ENCODE data around the gene MPPE1.
"Not testable (repeated sequence)": the region's sequence is repeated elsewhere in the genome, so short reads cannot be mapped to it uniquely, and the experiment has no call there.

MPPE1 gene

GRCh38 chr18:11925800-11926481, 17.8 kb upstream of the MPPE1 start:
- no peak for DNase-seq (ENCODE audit: low read depth in 2 of 3, low spot score in 1 of 3)

DNA sequence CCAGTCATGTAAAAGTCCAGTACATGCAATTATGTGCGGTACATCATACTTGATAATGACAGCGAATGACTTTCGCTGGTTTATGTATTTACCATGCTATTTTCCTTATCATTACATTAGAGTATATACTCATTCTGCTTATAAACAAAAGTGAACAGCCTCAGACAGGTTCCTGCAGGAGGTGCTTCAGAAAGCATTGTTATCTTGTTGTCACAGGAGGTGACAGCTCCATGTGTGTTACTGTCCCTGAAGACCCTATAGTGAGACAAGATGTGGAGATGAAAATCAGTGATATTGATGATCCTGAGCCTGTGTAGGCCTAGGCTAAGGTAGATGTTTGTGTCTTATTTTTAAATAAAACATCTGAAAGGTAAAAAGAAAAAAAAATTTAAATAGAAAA, 15.3 kb upstream of the MPPE1 start:
- DNase-seq (ENCODE audit: low read depth in 2 of 3, low spot score in 1 of 3): no peak

- not testable (repeated sequence) for DNase-seq (ENCODE audit: low read depth in 2 of 3, low spot score in 1 of 3)
These were observed 11.4 kb upstream of the MPPE1 start for GRCh38 chr18:11919522-11919921.

DNA sequence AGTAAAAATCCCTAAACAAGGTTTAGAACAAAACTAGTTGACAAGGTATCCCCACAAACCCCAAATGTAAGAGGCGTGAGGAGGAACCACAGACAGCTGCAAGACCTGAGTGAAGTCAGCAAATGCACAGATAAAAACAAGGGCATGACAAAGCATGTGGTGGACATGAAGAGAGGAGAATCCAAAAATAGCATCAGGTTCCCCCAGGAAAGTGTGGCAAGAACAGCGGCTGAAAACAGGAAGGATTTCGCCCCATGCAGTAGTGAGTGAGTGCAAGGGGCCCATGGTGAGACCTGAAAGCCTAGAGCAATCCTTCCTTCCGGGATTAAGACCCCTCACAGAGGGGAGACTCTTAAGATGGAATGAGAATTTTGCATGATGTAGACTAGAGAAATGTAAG, 8.8 kb upstream of the MPPE1 start:
- not testable (repeated sequence) for DNase-seq (ENCODE audit: low read depth in 2 of 3, low spot score in 1 of 3)

- DNase-seq (ENCODE audit: low read depth in 2 of 3, low spot score in 1 of 3): no peak
These were observed 1.5 kb upstream of the MPPE1 start for GRCh38 chr18:11909591-11910026.

- DNase-seq (ENCODE audit: low read depth in 2 of 3, low spot score in 1 of 3): no peak
These were observed 941 bp upstream of the MPPE1 start for GRCh38 chr18:11909061-11909455.

DNA sequence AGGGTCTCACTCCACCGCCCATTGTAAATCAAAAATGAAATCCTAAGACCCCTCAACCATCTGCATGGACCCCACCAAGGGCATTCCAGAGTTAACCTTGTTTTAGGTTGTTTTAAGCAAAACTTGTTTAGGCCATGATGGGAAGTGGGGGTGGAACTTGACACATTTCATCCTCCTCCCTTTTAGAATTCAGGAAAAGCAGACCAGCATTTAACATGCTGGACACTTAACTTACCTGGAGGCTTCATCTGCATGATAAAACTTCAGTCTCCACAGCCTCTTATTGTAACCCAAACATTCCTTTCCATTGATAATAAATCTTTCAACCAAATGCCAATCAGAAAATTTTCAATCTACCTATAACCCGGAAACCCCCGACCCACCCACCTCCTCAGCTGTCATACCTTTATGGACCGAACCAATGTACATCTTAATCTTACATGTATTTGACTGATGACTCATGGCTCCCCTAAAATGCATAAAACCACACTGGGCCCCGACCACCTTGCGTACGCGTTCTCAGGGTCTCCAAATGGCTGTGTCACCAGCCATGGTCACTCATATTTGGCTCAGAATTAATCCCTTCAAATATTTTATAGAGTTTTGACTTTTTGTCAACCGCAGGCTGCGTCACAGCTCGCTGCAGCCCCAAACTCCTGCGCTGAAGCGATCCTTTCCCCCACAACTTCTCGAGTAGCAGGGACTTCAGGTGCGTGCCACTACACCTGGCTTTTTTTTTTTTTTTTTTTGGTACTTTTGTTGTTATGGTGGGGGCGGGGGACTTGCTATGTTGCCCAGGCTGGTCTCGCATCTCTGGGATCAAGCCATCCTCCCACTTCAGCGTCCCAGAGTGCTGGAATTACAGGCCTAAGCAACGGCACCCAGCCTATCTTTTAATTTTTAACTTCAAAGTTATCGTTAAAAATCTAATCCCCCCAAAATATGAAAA, 917 bp downstream of the MPPE1 start:
- DNase-seq (ENCODE audit: low read depth in 2 of 3, low spot score in 1 of 3): no peak

GRCh38 chr18:11906176-11906575, 1.9 kb downstream of the MPPE1 start:
- no peak for DNase-seq (ENCODE audit: low read depth in 2 of 3, low spot score in 1 of 3)

GRCh38 chr18:11905613-11906012, 2.5 kb downstream of the MPPE1 start:
- no peak for DNase-seq (ENCODE audit: low read depth in 2 of 3, low spot score in 1 of 3)

DNA sequence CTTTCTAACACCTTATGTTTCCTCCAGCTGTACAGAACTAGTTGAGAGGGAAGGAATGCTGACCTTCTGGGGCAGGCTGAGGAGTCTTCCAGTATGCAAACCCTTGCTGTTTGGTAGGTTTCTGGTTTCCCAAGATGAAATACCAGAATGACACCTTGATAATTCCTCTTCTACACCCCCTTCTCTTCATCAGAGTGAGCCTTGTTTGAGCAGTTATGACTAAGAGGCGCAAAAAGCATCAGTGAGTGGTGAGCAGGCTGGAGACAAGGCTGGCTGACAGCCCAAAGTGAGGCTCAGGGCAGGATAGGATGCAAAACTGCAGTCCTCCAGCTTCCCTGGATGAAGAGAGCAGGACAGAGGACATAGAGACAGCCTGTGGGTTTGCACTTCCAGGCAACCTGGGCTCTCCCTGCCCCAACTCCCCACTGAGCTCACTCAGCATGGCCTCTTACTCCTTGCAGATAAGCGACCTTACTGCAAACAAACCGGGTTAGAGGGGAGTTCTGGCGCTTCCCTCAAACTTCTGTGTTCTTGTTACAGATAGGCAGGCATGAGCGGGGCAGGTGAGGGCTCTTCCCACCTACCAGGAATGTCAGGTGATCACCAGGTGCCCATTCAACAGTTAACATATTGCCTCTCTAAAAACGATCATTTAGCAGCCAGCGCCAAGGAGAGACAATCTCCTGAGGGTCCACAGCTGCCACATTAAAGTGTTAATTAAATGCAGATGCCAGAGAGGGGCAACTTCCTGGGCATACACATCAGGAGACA, 5.4 kb downstream of the MPPE1 start:
- DNase-seq (ENCODE audit: low read depth in 2 of 3, low spot score in 1 of 3): no peak

DNA sequence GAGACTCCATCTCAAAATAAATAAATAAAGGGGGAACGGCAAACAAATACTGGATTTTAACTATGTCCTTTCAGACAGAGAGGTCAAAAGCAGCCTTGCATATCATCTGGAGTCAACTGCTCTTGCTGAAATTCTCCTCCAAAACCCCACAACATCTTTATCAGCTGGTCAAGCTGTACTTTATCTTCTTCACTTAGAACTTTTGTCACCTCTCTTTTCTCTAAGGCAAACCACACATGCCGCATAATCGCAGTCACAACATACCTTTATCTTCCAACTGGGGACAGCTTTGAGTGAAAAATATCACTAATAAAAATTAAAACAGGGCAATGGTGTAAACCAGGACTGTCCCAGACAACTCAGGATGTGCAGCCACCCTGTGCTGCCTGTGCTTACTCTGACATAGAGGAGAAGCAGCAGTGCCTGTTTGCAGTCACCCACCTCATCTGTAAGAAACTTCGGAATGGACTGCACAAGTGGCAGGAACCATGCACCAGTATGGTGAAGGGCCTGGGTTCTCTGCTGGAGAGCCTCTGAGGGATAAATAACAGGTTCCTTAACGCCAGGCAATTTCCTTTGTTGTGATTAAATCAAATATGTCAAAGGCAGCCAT, 6.2 kb downstream of the MPPE1 start:
- no peak for DNase-seq (ENCODE audit: low read depth in 2 of 3, low spot score in 1 of 3)

DNA sequence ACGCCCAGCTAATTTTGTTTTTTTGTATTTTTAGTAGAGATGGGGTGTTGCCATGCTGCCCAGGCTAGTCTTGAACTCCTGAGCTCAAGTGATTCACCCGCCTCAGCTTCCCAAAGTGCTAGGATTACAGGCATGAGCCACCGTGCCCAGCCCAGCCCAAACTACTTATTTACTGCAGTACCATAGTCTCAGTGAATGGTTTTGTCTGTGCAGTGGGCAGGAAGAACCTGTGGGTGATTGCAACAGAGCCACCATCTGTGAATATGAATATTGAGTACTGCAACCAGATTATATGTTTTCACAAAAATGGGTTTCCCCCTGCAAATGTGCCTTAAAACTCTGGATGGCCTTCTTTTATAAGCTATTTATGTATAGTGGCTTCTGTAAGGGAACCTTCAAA, 9.1 kb downstream of the MPPE1 start:
- no peak for DNase-seq (ENCODE audit: low read depth in 2 of 3, low spot score in 1 of 3)

- no peak for DNase-seq (ENCODE audit: low read depth in 2 of 3, low spot score in 1 of 3)
These were observed 10.3 kb downstream of the MPPE1 start for GRCh38 chr18:11897781-11898180.

GRCh38 chr18:11892438-11892837, 15.7 kb downstream of the MPPE1 start:
- DNase-seq (ENCODE audit: low read depth in 2 of 3, low spot score in 1 of 3): not testable (repeated sequence)

DNA sequence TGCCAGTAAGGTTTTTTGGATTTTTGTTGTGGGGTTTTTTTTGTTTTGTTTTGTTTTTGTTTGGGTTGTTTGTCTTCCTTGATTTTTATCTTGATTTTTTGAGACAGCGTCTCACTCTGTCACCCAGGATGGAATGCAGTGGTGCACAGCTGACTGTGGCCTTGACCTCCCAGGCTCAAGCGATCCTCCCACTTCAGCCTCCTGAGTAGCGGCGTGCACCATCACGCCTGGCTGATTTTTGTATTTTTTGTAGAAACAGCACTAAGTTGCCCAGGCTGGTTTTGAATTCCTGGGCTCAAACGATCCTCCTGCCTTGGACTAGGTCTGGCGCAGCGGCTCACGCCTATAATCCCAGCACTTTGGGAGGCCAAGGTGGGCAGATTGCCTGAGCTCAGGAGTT, 16.4 kb downstream of the MPPE1 start:
- no peak for DNase-seq (ENCODE audit: low read depth in 2 of 3, low spot score in 1 of 3)

- no peak for DNase-seq (ENCODE audit: low read depth in 2 of 3, low spot score in 1 of 3)
These were observed 18.8 kb downstream of the MPPE1 start for GRCh38 chr18:11889284-11889683.

GRCh38 chr18:11888726-11889125, 19.4 kb downstream of the MPPE1 start:
- no peak for DNase-seq (ENCODE audit: low read depth in 2 of 3, low spot score in 1 of 3)

- DNase-seq (ENCODE audit: low read depth in 2 of 3, low spot score in 1 of 3): no peak
These were observed 20.6 kb downstream of the MPPE1 start for GRCh38 chr18:11887328-11888128.

GRCh38 chr18:11886577-11887110, 21.5 kb downstream of the MPPE1 start:
- DNase-seq (ENCODE audit: low read depth in 2 of 3, low spot score in 1 of 3): no peak
